Activated CD8-positive, alpha-beta memory T cell treated with anti-CD3 and anti-CD28 coated beads for 48 hours (primary cell): ENCODE results near the gene RPL13A.

Source experiments
- DNase-seq, 3 experiments: peaks; one replicate each; pipeline ENCODE4 v3.0.0-alpha.2; 2020; ENCODE audit warnings: low read depth in 2 of 3, low spot score in 2 of 3

The RPL13A gene

GRCh38 chr19:49502866-49503581, 15.6 kb downstream of the RPL13A start:
- no peak for DNase-seq

GRCh38 chr19:49503582-49503962, 16.2 kb downstream of the RPL13A start:
- no peak for DNase-seq

- DNase-seq = peak in 1 of 3 experiments; percentile 69
Measured at GRCh38 chr19:49506575-49507105, 19.2 kb downstream of the RPL13A start.

GRCh38 chr19:49507803-49508494, 20.5 kb downstream of the RPL13A start:
- DNase-seq = no peak

- DNase-seq = no peak
Measured at GRCh38 chr19:49512970-49513745, 25.8 kb downstream of the RPL13A start.

- no peak for DNase-seq
Measured at GRCh38 chr19:49513746-49514118, 26.3 kb downstream of the RPL13A start.

- no peak for DNase-seq
Measured at GRCh38 chr19:49514151-49514550, 26.7 kb downstream of the RPL13A start.

GRCh38 chr19:49515767-49516166, 28.4 kb downstream of the RPL13A start:
- DNase-seq = no peak

- no peak for DNase-seq
Measured at GRCh38 chr19:49518033-49518432, 30.6 kb downstream of the RPL13A start.

- no peak for DNase-seq
Measured at GRCh38 chr19:49520705-49521319, 33.4 kb downstream of the RPL13A start.

- DNase-seq = no peak
Measured at GRCh38 chr19:49524812-49525455, 37.5 kb downstream of the RPL13A start.

GRCh38 chr19:49528211-49528771, 40.9 kb downstream of the RPL13A start:
- no peak for DNase-seq

- no peak for DNase-seq
Measured at GRCh38 chr19:49530708-49531107, 43.3 kb downstream of the RPL13A start.

GRCh38 chr19:49533551-49534488, 46.4 kb downstream of the RPL13A start:
- peak in 2 of 3 experiments; percentile 56 to 91 for DNase-seq

- no peak for DNase-seq
Measured at GRCh38 chr19:49534632-49535385, 47.4 kb downstream of the RPL13A start.

GRCh38 chr19:49536921-49537462, 49.6 kb downstream of the RPL13A start:
- DNase-seq = no peak

GRCh38 chr19:49538643-49539042, 51.2 kb downstream of the RPL13A start:
- DNase-seq = no peak

GRCh38 chr19:49539192-49539952, 52.0 kb downstream of the RPL13A start:
- DNase-seq = no peak
